Activated T-helper 2 cell treated with anti-CD3 and anti-CD28 coated beads, Interferon-gamma antibody, Interleukin-2, Interleukin-4, amounts not matched to agents 10 μg/mL and 5 μg/mL and 100 μg/mL, durations not matched to agents 14 hours and 24 hours and 36 hours (primary cell): ENCODE data around the gene CCDC190. TPM values are rescaled to one million over a fixed set of nuclear protein-coding genes. Genes with fewer than 3 reads are reported as not detected.
"Not testable (repeated sequence)": the region's sequence is repeated elsewhere in the genome, so short reads cannot be mapped to it uniquely, and the experiment has no call there.

Source experiments
- DNase-seq: peaks from one replicate; pipeline ENCODE4 v3.0.0; 2021; ENCODE audit warnings: low spot score
- H3K27ac Mint-ChIP-seq: one replicate; pipeline ENCODE4 v1.8.0; 2021; ENCODE audit warnings: mixed read lengths
- H3K27me3 Mint-ChIP-seq: one replicate; pipeline ENCODE4 v1.8.0; 2021; ENCODE audit warnings: low read depth, mixed read lengths
- H3K36me3 Mint-ChIP-seq: one replicate; pipeline ENCODE4 v1.8.0; 2021; ENCODE audit warnings: low read depth, mixed read lengths
- H3K4me1 Mint-ChIP-seq: one replicate; pipeline ENCODE4 v1.8.0; 2021; ENCODE audit warnings: low read depth, mixed read lengths
- H3K4me3 Mint-ChIP-seq: one replicate; pipeline ENCODE4 v1.8.0; 2021; ENCODE audit warnings: low read depth, mild to moderate bottlenecking, moderate library complexity, mixed read lengths
- H3K9me3 Mint-ChIP-seq: one replicate; pipeline ENCODE4 v1.8.0; 2021; ENCODE audit warnings: mixed read lengths
- intact Hi-C: fragments of 100-400 bp; cut with micrococcal nuclease; formaldehyde crosslinking; loops from one replicate; pipeline ENCODE4 v1.15.1; 2023
- total RNA-seq: library from RNA; stranded (reverse); gene quantifications from 2 replicates; pipeline ENCODE4 v1.2.3, GENCODE V29; 2022

The CCDC190 gene
- total RNA-seq, 1 donor from 2014 or later = not detected

GRCh38 chr1:162807503-162807902 lies 53.5 kb downstream of the CCDC190 start:
- H3K27me3 Mint-ChIP-seq, intact Hi-C loops, H3K4me1 Mint-ChIP-seq, H3K4me3 Mint-ChIP-seq, H3K9me3 Mint-ChIP-seq, H3K27ac Mint-ChIP-seq, DNase-seq: not testable (repeated sequence)
- peaks cover 78% of the 10 kb centered on the region for H3K36me3 Mint-ChIP-seq

Other genes starting within 250 kb of the CCDC190 start
- gene DDR2, start 228.7 kb downstream of the CCDC190 start, total RNA-seq = 0.80 and 1.1 TPM in 2 replicates
- gene HSD17B7, start 70.5 kb downstream of the CCDC190 start, total RNA-seq = 35.2 and 38.6 TPM in 2 replicates
- not detected in 2 replicates for gene RGS4, start 208.2 kb upstream of the CCDC190 start, total RNA-seq